Skeletal muscle tissue (tissue), 4 donors: Measurements from ENCODE around the gene CCDC85B. TPM values are rescaled to one million over a fixed set of nuclear protein-coding genes. Genes with fewer than 3 reads are reported as not detected.

Experiments
- H3K27ac ChIP-seq: one replicate; pipeline ENCODE4 v1.7.0; 2013; ENCODE audit warnings: mild to moderate bottlenecking, low read depth, low read length, inconsistent platforms
- H3K27me3 ChIP-seq, 3 donors: one replicate each; pipeline ENCODE4 v1.7.0; 2013; ENCODE audit warnings: low read length in 3 of 3; ENCODE audit not compliant: control insufficient read depth in 3 of 3, insufficient read depth in 3 of 3
- H3K36me3 ChIP-seq, 3 donors: one replicate each; pipeline ENCODE4 v1.7.0; 2013; ENCODE audit warnings: low read length in 3 of 3; ENCODE audit not compliant: control insufficient read depth in 3 of 3, insufficient read depth in 3 of 3
- H3K4me1 ChIP-seq, 3 donors: one replicate each; pipeline ENCODE4 v1.7.0; 2013; ENCODE audit warnings: low read length in 3 of 3, mild to moderate bottlenecking in 3 of 3; ENCODE audit not compliant: control insufficient read depth in 3 of 3, insufficient read depth in 3 of 3
- H3K4me3 ChIP-seq, 3 donors: one replicate each; pipeline ENCODE4 v1.7.0; 2013; ENCODE audit warnings: low read length in 3 of 3
- H3K9ac ChIP-seq, 3 donors: one replicate each; pipeline ENCODE4 v1.7.0; 2013; ENCODE audit warnings: low read length in 3 of 3, mild to moderate bottlenecking in 3 of 3, moderate library complexity in 2 of 3, low read depth in 1 of 3
- H3K9me3 ChIP-seq, 3 donors: one replicate each; pipeline ENCODE4 v1.7.0; 2013; ENCODE audit warnings: low read length in 3 of 3; ENCODE audit not compliant: control insufficient read depth in 3 of 3
- total RNA-seq: library from RNA; depleted of rRNA; stranded (reverse); fragments of >200 nt; gene quantifications from one replicate; pipeline ENCODE4 v1.2.3, GENCODE V29; 2014
- donor health status: Osteomylitis.

The CCDC85B gene
- total RNA-seq, 1 donor from 2014 or later: 12.0 TPM

GRCh38 chr11:65862191-65862735, 28.2 kb upstream of the CCDC85B start:
- H3K4me1 ChIP-seq: peaks cover 28 to 37% (median 29%) of the 10 kb centered on the region in 3 donors
- no peaks in the 10 kb centered on the region for H3K9me3 ChIP-seq
- H3K4me3 ChIP-seq: no peak overlapping the region
- no peaks in the 10 kb centered on the region for H3K27me3 ChIP-seq
- H3K27ac ChIP-seq: no peak overlapping the region
- peaks cover 42 to 54% (median 47%) of the 10 kb centered on the region in 3 donors for H3K36me3 ChIP-seq
- peak overlapping the region in 1 of 3 donors; percentile 50 for H3K9ac ChIP-seq

GRCh38 chr11:65862941-65863888, 27.3 kb upstream of the CCDC85B start:
- no peak overlapping the region for H3K4me3 ChIP-seq
- H3K9me3 ChIP-seq: no peaks in the 10 kb centered on the region
- peak overlapping the region in 1 of 3 donors; percentile 45 for H3K9ac ChIP-seq
- H3K27me3 ChIP-seq: no peaks in the 10 kb centered on the region
- no peak overlapping the region for H3K27ac ChIP-seq
- H3K4me1 ChIP-seq: peaks cover 28 to 35% (median 29%) of the 10 kb centered on the region in 3 donors
- peaks cover 47 to 59% (median 52%) of the 10 kb centered on the region in 3 donors for H3K36me3 ChIP-seq

- Histone ChIP-seq H3K9me3 (no peaks in the 10 kb centered on the region), H3K4me1 (peaks cover 23 to 33% (median 25%) of the 10 kb centered on the region in 3 donors), H3K9ac (no peak overlapping the region), H3K4me3 (no peak overlapping the region), H3K36me3 (peaks cover 47 to 62% (median 57%) of the 10 kb centered on the region in 3 donors), H3K27ac (no peak overlapping the region), H3K27me3 (no peaks in the 10 kb centered on the region)
These were observed 26.4 kb upstream of the CCDC85B start for GRCh38 chr11:65863889-65864705.

- peaks cover 18 to 25% (median 21%) of the 10 kb centered on the region in 3 donors for H3K4me1 ChIP-seq
- H3K36me3 ChIP-seq: peaks cover 47 to 64% (median 60%) of the 10 kb centered on the region in 3 donors
These were observed 25.6 kb upstream of the CCDC85B start for GRCh38 chr11:65864706-65865471.

GRCh38 chr11:65865550-65866172, 24.8 kb upstream of the CCDC85B start:
- Histone ChIP-seq H3K36me3 (peaks cover 47 to 64% (median 60%) of the 10 kb centered on the region in 3 donors), H3K27ac (no peak overlapping the region), H3K4me3 (no peak overlapping the region), H3K9ac (no peak overlapping the region), H3K9me3 (no peaks in the 10 kb centered on the region), H3K4me1 (peaks cover 18 to 26% (median 25%) of the 10 kb centered on the region in 3 donors), H3K27me3 (no peaks in the 10 kb centered on the region)

More at GRCh38 chr11:65864706-65865471, 25.6 kb upstream of the CCDC85B start:
- H3K9me3 ChIP-seq: no peaks in the 10 kb centered on the region
- no peak overlapping the region for H3K4me3 ChIP-seq
- no peak overlapping the region for H3K27ac ChIP-seq
- no peaks in the 10 kb centered on the region for H3K27me3 ChIP-seq
- H3K9ac ChIP-seq: no peak overlapping the region

- no peaks in the 10 kb centered on the region for H3K9me3 ChIP-seq
- H3K36me3 ChIP-seq: peaks cover 46 to 63% (median 60%) of the 10 kb centered on the region in 3 donors
These were observed 23.8 kb upstream of the CCDC85B start for GRCh38 chr11:65866509-65867283.

GRCh38 chr11:65867284-65868071, 23.0 kb upstream of the CCDC85B start:
- H3K27me3 ChIP-seq: peaks cover 0 to 3% (median 0%) of the 10 kb centered on the region in 3 donors
- H3K36me3 ChIP-seq: peaks cover 38 to 55% (median 53%) of the 10 kb centered on the region in 3 donors
- no peak overlapping the region for H3K27ac ChIP-seq
- peaks cover 16 to 24% (median 21%) of the 10 kb centered on the region in 3 donors for H3K4me1 ChIP-seq
- H3K4me3 ChIP-seq: no peak overlapping the region
- no peak overlapping the region for H3K9ac ChIP-seq
- no peaks in the 10 kb centered on the region for H3K9me3 ChIP-seq

More at GRCh38 chr11:65866509-65867283, 23.8 kb upstream of the CCDC85B start:
- H3K27me3 ChIP-seq: peaks cover 0 to under 1% (median 0%) of the 10 kb centered on the region in 3 donors
- no peak overlapping the region for H3K27ac ChIP-seq
- peaks cover 18 to 26% (median 25%) of the 10 kb centered on the region in 3 donors for H3K4me1 ChIP-seq
- no peak overlapping the region for H3K9ac ChIP-seq
- no peak overlapping the region for H3K4me3 ChIP-seq
